GM12878 (cell line): ENCODE measurements around the gene PHPT1. TPM values are rescaled to one million over a fixed set of nuclear protein-coding genes. Genes with fewer than 3 reads are reported as not detected.

Source experiments
- ATAC-seq: fragments of 200-7000 bp; cut with Tn5 transposase; 3 replicates; pipeline ENCODE4 v1.9.1; 2020; ENCODE audit warnings: mild to moderate bottlenecking, moderate library complexity
- BruUV-seq: library from RNA; stranded (reverse); fragments of 400-500 nt; replicated peaks from 2 replicates; lab custom pipeline; 2021; lab: Mats Ljungman, UMichigan
- CTCF ChIA-PET: fragments of 300-600 bp; sonication (Branson Sonifier 250); formaldehyde crosslinking; extraction: SDS; loops from one replicate; lab custom pipeline; 2021; ENCODE audit warnings: inconsistent platforms; lab: Yijun Ruan, JAX
- POLR2A ChIA-PET: fragments of 350-600 bp; formaldehyde crosslinking; extraction: SDS; loops from one replicate; lab custom pipeline; 2021; ENCODE audit warnings: inconsistent platforms; lab: Charles Lee
- RAD21 ChIA-PET: fragments of 300-600 bp; sonication (Branson Sonifier 250); formaldehyde crosslinking; loops from one replicate; lab custom pipeline; 2023; ENCODE audit warnings: antibody characterized with exemption; ENCODE audit not compliant: unreplicated experiment; lab: Charles Lee
- SMC1A ChIA-PET: fragments of 300-600 bp; sonication (Branson Sonifier 250); formaldehyde crosslinking; loops from one replicate; lab custom pipeline; 2023; ENCODE audit not compliant: unreplicated experiment, uncharacterized antibody; lab: Charles Lee
- DNase-seq: peaks from one replicate; pipeline ENCODE4 v3.0.0-alpha.2; 2011; ENCODE audit warnings: low read depth, low spot score
- FAIRE-seq: peaks from 3 replicates; lab custom pipeline; 2011; peaks lifted over from hg19 to GRCh38; lab: Jason Lieb, UNC
- H2AFZ ChIP-seq: 2 replicates; pipeline ENCODE4 v1.6.0; 2011; ENCODE audit warnings: low read depth, low read length, control low read depth; ENCODE audit not compliant: control insufficient read depth
- H3K27ac ChIP-seq: 2 replicates; pipeline ENCODE4 v1.5.1; 2011; ENCODE audit warnings: control low read depth; ENCODE audit not compliant: control insufficient read depth, insufficient read depth
- H3K27me3 ChIP-seq, 2 experiments: replicated peaks in 1 of 2; 2 replicates each; pipeline versions ENCODE4 v1.6.0 to v1.6.1; 2011; ENCODE audit warnings: low read length in 1 of 2; ENCODE audit not compliant: control insufficient read depth in 2 of 2, insufficient read depth in 2 of 2
- H3K36me3 ChIP-seq, 2 experiments: 2 replicates each; pipeline ENCODE4 v1.5.1; 2011; ENCODE audit warnings: low read length in 1 of 2; ENCODE audit not compliant: control insufficient read depth in 2 of 2, insufficient read depth in 2 of 2
- H3K4me1 ChIP-seq: 2 replicates; pipeline ENCODE4 v1.6.1; 2011; ENCODE audit warnings: mild to moderate bottlenecking, low read length, moderate library complexity, mixed read lengths; ENCODE audit not compliant: control insufficient read depth, insufficient read depth
- H3K4me2 ChIP-seq: 2 replicates; pipeline ENCODE4 v1.6.0; 2011; ENCODE audit warnings: control low read depth; ENCODE audit not compliant: control insufficient read depth, insufficient read depth
- H3K4me3 ChIP-seq: fragments of 200-600 bp; sonication (generic); 2 replicates; pipeline ENCODE4 v1.5.1; 2016
- H3K79me2 ChIP-seq: 2 replicates; pipeline ENCODE4 v1.6.0; 2011; ENCODE audit warnings: low read length; ENCODE audit not compliant: control insufficient read depth, insufficient read depth
- H3K9ac ChIP-seq: 2 replicates; pipeline ENCODE4 v1.8.0; 2011; ENCODE audit warnings: low read length, control low read depth, mixed read lengths; ENCODE audit not compliant: control insufficient read depth, insufficient read depth
- H3K9me3 ChIP-seq: replicated peaks from 3 replicates; pipeline ENCODE4 v1.5.1; 2011; ENCODE audit warnings: mild to moderate bottlenecking, low read length; ENCODE audit not compliant: control insufficient read depth, insufficient read depth
- H4K20me1 ChIP-seq: 2 replicates; pipeline ENCODE4 v1.6.0; 2011; ENCODE audit not compliant: control insufficient read depth, insufficient read depth
- BMI1 ChIP-seq: fragments of 450-650 bp; IDR thresholded peaks from 2 replicates; pipeline ENCODE4 v1.6.1; 2016; ENCODE audit warnings: mild to moderate bottlenecking, moderate library complexity, borderline replicate concordance
- ESRRA ChIP-seq: IDR thresholded peaks from 2 replicates; pipeline ENCODE4 v1.6.1; 2012; ENCODE audit warnings: mild to moderate bottlenecking, low read length, improper control_type of control experiment
- ETV6 ChIP-seq, 2 experiments: fragments of 450-650 bp in 1 of 2; IDR thresholded peaks in 1 of 2; conservative IDR thresholded peaks in 1 of 2; 2 replicates each; pipeline ENCODE4 v1.6.1; 2014; ENCODE audit warnings: antibody characterized with exemption in 1 of 2, borderline replicate concordance in 1 of 2, low read depth in 1 of 2, mild to moderate bottlenecking in 1 of 2, moderate library complexity in 1 of 2
- EZH2 ChIP-seq: IDR thresholded peaks from 2 replicates; pipeline ENCODE4 v1.6.1; 2012; ENCODE audit warnings: low read depth, mild to moderate bottlenecking, control low read depth, inconsistent platforms, low read length, borderline replicate concordance; ENCODE audit not compliant: control insufficient read depth
- IKZF1 ChIP-seq: fragments of 450-650 bp; conservative IDR thresholded peaks from 2 replicates; pipeline ENCODE4 v1.6.1; 2017; ENCODE audit warnings: antibody characterized with exemption, mild to moderate bottlenecking
- MTA3 ChIP-seq: IDR thresholded peaks from 2 replicates; pipeline ENCODE4 v1.6.1; 2012; ENCODE audit warnings: low read length, inconsistent platforms, borderline replicate concordance
- NR2F1 ChIP-seq: fragments of 450-650 bp; conservative IDR thresholded peaks from 2 replicates; pipeline ENCODE4 v1.6.1; 2017; ENCODE audit warnings: mild to moderate bottlenecking
- POLR2AphosphoS2 ChIP-seq: IDR thresholded peaks from 2 replicates; pipeline ENCODE4 v1.6.1; 2011; ENCODE audit warnings: low read depth, mild to moderate bottlenecking, low read length, improper control_type of control experiment, moderate library complexity
- RBBP5 ChIP-seq: fragments of 200-600 bp; sonication (generic); conservative IDR thresholded peaks from 2 replicates; pipeline ENCODE4 v1.6.1; 2016
- SREBF2 ChIP-seq: IDR thresholded peaks from 2 replicates; pipeline ENCODE4 v1.6.1; 2012; ENCODE audit warnings: mild to moderate bottlenecking, low read length
- TAF1 ChIP-seq: IDR thresholded peaks from 2 replicates; pipeline ENCODE4 v1.6.1; 2011; ENCODE audit warnings: mild to moderate bottlenecking, low read depth, low read length, borderline replicate concordance
- TBL1XR1 ChIP-seq: IDR thresholded peaks from 2 replicates; pipeline ENCODE4 v1.6.1; 2012; ENCODE audit warnings: low read depth, low read length, improper control_type of control experiment
- YBX1 ChIP-seq: fragments of 450-650 bp; IDR thresholded peaks from 2 replicates; pipeline ENCODE4 v1.6.1; 2016; ENCODE audit warnings: antibody characterized with exemption
- ZNF217 ChIP-seq: fragments of 450-650 bp; IDR thresholded peaks from 2 replicates; pipeline ENCODE4 v1.6.1; 2017; ENCODE audit warnings: antibody characterized with exemption, mild to moderate bottlenecking
- ZSCAN29 ChIP-seq: fragments of 450-650 bp; IDR thresholded peaks from 2 replicates; pipeline ENCODE4 v1.6.1; 2017; ENCODE audit warnings: mild to moderate bottlenecking, moderate library complexity
- ZZZ3 ChIP-seq: IDR thresholded peaks from 2 replicates; pipeline ENCODE4 v1.6.1; 2011; ENCODE audit warnings: low read depth; ENCODE audit not compliant: control insufficient read depth, insufficient read length
- WGBS: methylation state at CpG from one replicate; pipeline ENCODE4 v1.1.6; 2016; ENCODE audit warnings: low lambda C conversion rate; ENCODE audit not compliant: insufficient replicate concordance, insufficient coverage; ENCODE audit errors: missing lambda C conversion rate; 5-methylcytosine and 5-hydroxymethylcytosine counted together
- in situ Hi-C: fragments of 300-500 bp; cut with MboI; formaldehyde crosslinking; loops from 9 replicates; pipeline ENCODE4 v1.14.3; 2018; ENCODE audit warnings: mixed read lengths
- intact Hi-C: fragments of 100-400 bp; cut with micrococcal nuclease; formaldehyde crosslinking; loops from one replicate; pipeline ENCODE4 v1.14.2; 2022; ENCODE audit not compliant: unreplicated experiment
- microRNA-seq: library from miRNA; unstranded; fragments of <30 nt; microRNA quantifications from one replicate; pipeline ENCODE4, GENCODE V29; 2018
- polyA plus RNA-seq, 11 experiments: library from polyadenylated mRNA; depleted of rRNA in 4 of 11; unstranded in 6 of 11; stranded (reverse) in 5 of 11; fragments of >200 nt; fragmentation: Nextera tagmentation in 4 of 11; fragmentation: Illumina TruSeq in 1 of 11; extraction: Ambion mirVana in 4 of 11; extraction: Trizol in 1 of 11; gene quantifications; 1 replicate in 1 of 11; 2 replicates in 10 of 11; pipeline versions ENCODE4 v1.2.1 to v1.2.3, GENCODE V29; 2011 to 2016; ENCODE audit warnings: inconsistent platforms in 2 of 11, missing spikeins in 2 of 11, low read depth in 1 of 11
- small RNA-seq: library from RNA; depleted of rRNA; stranded (forward); fragments of <200 nt; gene quantifications from one replicate; pipeline ENCODE3, GENCODE V24; 2014
- total RNA-seq, 4 experiments: library from RNA; depleted of rRNA in 3 of 4; stranded (reverse); fragments of >200 nt in 3 of 4; fragmentation: Illumina TruSeq in 1 of 4; extraction: Trizol in 1 of 4; gene quantifications; 2 replicates each; pipeline versions ENCODE4 v1.2.1 to v1.2.3, GENCODE V29; 2013 to 2021
- TF ChIP-seq, protein P1 (sequence below): IDR thresholded peaks from 2 replicates; pipeline ENCODE4 v1.6.1; 2012; ENCODE audit warnings: low read depth, low read length, improper control_type of control experiment

The PHPT1 gene
- total and polyA plus RNA-seq, 10 of the 15 experiments (the other 5 are each of a cell fraction or from before 2014, with no cell fraction given): 56.2 to 323 (median 140) TPM

DNA sequence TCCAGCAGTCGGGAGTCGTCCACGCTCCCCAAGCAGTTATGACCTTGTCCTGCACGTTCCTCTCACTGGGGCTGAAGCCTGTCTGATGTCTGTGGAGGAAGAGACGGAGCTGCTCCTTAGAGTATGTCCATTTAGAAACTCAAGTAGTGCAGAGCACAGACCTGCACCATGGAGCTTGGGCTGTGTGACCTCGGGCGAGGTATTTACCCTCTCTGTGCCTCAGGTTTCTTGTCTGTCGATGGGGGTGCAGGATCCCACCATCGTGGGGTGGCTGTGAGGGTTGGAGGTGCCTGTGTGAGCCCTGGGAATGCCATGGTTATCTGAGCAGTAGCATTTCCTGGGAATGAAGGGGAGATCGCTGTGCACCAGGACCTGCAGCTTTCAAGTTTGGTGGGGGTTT lies 51.3 kb downstream of the PHPT1 start:
- no peak for TF ChIP-seq IKZF1
- no peak for TF ChIP-seq TBL1XR1
- TF ChIP-seq ZSCAN29: no peak
- TF ChIP-seq BMI1: no peak
- no peak for TF ChIP-seq TAF1
- no peak for TF ChIP-seq RBBP5
- no peak for TF ChIP-seq ESRRA
- TF ChIP-seq POLR2AphosphoS2: no peak
- no peak for TF ChIP-seq ZZZ3
- no peak for TF ChIP-seq MTA3
- TF ChIP-seq EZH2: no peak
- no peak for TF ChIP-seq SREBF2
- TF ChIP-seq, protein P1, sequence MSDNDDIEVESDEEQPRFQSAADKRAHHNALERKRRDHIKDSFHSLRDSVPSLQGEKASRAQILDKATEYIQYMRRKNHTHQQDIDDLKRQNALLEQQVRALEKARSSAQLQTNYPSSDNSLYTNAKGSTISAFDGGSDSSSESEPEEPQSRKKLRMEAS: no peak
- TF ChIP-seq NR2F1: no peak
- TF ChIP-seq ZNF217: no peak
- TF ChIP-seq ETV6 (conservative IDR thresholded peaks at IDR 0.05 in 1 of 2, IDR thresholded peaks at IDR 0.05 in 1 of 2; ENCODE audit: borderline replicate concordance in 1 of 2, low read depth in 1 of 2): no peak
- TF ChIP-seq YBX1: no peak
- TF ChIP-seq, all 136 proteins: peak for 0
- H4K20me1 ChIP-seq: no peaks in the 10 kb centered on the region
- RAD21 ChIA-PET: interaction anchor here (3.5 kb wide), 1 partner anchor 57 kb away, joined by 16 read pairs; the partner anchor contains the start of gene AJM1
- POLR2A ChIA-PET: interaction anchor here (0.5 to 3.4 kb wide), 4 partner anchors 8 to 30 kb away, joined by 3 to 41 read pairs (median 6); no protein-coding TSS in a partner anchor
- no TSS peak for BruUV-seq
- peaks cover 26 to 30% of the 10 kb centered on the region in 2 experiments for H3K36me3 ChIP-seq
- CTCF ChIA-PET: interaction anchor here (0.8 to 3.1 kb wide), 5 partner anchors 13 to 135 kb away, joined by 4 to 16 read pairs (median 4); partner anchors contain the start of gene TRAF2
- H3K9me3 ChIP-seq: peaks cover 5% of the 10 kb centered on the region; the same call in 2 of the 3 replicates
- peaks cover 49% of the 10 kb centered on the region for H3K79me2 ChIP-seq
- H3K9ac ChIP-seq: no peak overlapping the region
- intact Hi-C loops (no loop called here), in situ Hi-C loops (no loop called here)
- SMC1A ChIA-PET: interaction anchor here (7.5 kb wide), 1 partner anchor 16 kb away, joined by 70 read pairs; the partner anchor contains the start of gene TRAF2
- H3K4me2 ChIP-seq: 0 out of 2 replicates have a peak overlapping the region, but pooled peaks have one; percentile 14
- no peaks in the 10 kb centered on the region for H3K27me3 ChIP-seq
- ATAC-seq: no peak
- FAIRE-seq: no peak
- peaks cover 65% of the 10 kb centered on the region for H3K4me1 ChIP-seq
- H2AFZ ChIP-seq: no peak overlapping the region
- no peak for DNase-seq
- WGBS: 91% methylated on average over 10 of the region's 10 CpGs
- peak overlapping the region; percentile 99; the same call in 1 of the 2 replicates for H3K27ac ChIP-seq
- H3K4me3 ChIP-seq: no peak overlapping the region

Small RNAs within 50 kb of the gene (microRNA-seq; reads per million reads assigned to microRNA genes)
- not detected for gene MIR4292
- 22.2 reads per million, percentile 57 among the genes with 10 or more reads in this experiment for gene MIR4479

Small RNAs within 50 kb of the gene (small RNA-seq; reads per million reads assigned to genes)
- not detected for gene AL355987.2
- not detected for gene MIR4292
- 1.1 reads per million, percentile 34 among the genes with 10 or more reads in this experiment for gene MIR4479

Other genes starting within 250 kb of the PHPT1 start
Only the 7 nearest of the 28 such genes appear.
- gene TMEM141, start 58.1 kb upstream of the PHPT1 start, total RNA-seq (2014; rRNA removed): 42.5 and 43.1 TPM in 2 replicates
- 27.4 and 29.2 TPM in 2 replicates for gene TMEM141, start 58.1 kb upstream of the PHPT1 start, total RNA-seq (2014; rRNA removed; fragmentation: Illumina TruSeq; extraction: Trizol)
- 31.1 and 36.1 TPM in 2 replicates for gene TMEM141, start 58.1 kb upstream of the PHPT1 start, total RNA-seq (2021)
- 11.0 and 20.2 TPM in 2 replicates for gene TMEM141, start 58.1 kb upstream of the PHPT1 start, polyA plus RNA-seq (2011; rRNA removed)
- gene TMEM141, start 58.1 kb upstream of the PHPT1 start, polyA plus RNA-seq (2014; fragmentation: Illumina TruSeq; extraction: Trizol): 15.2 and 38.1 TPM in 2 replicates
- gene TMEM141, start 58.1 kb upstream of the PHPT1 start, polyA plus RNA-seq (2014; fragmentation: Nextera tagmentation; extraction: Ambion mirVana): 10 to 100 TPM in 1 of 2 experiments, 1 to 10 TPM in 1; 7.8 to 13.3 TPM
- 37.7 and 43.5 TPM in 2 replicates for gene TMEM141, start 58.1 kb upstream of the PHPT1 start, polyA plus RNA-seq (2014; rRNA removed)
- 10 to 100 TPM; 46.7 to 48.6 TPM for gene TMEM141, start 58.1 kb upstream of the PHPT1 start, polyA plus RNA-seq (2016; fragmentation: Nextera tagmentation; extraction: Ambion mirVana)
- gene CCDC183, start 53.1 kb upstream of the PHPT1 start, total RNA-seq (2014; rRNA removed): not detected in 2 replicates
- gene CCDC183, start 53.1 kb upstream of the PHPT1 start, total RNA-seq (2014; rRNA removed; fragmentation: Illumina TruSeq; extraction: Trizol): not detected in 2 replicates
- gene CCDC183, start 53.1 kb upstream of the PHPT1 start, total RNA-seq (2021): 0.27 TPM in 1 of 2 replicates, not detected in the other
- 0.26 and 0.43 TPM in 2 replicates for gene CCDC183, start 53.1 kb upstream of the PHPT1 start, polyA plus RNA-seq (2011; rRNA removed)
- 0.04 TPM in 1 of 2 replicates, not detected in the other for gene CCDC183, start 53.1 kb upstream of the PHPT1 start, polyA plus RNA-seq (2014; fragmentation: Illumina TruSeq; extraction: Trizol)
- not detected for gene CCDC183, start 53.1 kb upstream of the PHPT1 start, polyA plus RNA-seq (2014; fragmentation: Nextera tagmentation; extraction: Ambion mirVana)
- gene CCDC183, start 53.1 kb upstream of the PHPT1 start, polyA plus RNA-seq (2014; rRNA removed): 0.25 and 0.60 TPM in 2 replicates
- 1 to 10 TPM in 1 of 2 experiments, under 1 TPM in 1; 0.55 to 1.2 TPM for gene CCDC183, start 53.1 kb upstream of the PHPT1 start, polyA plus RNA-seq (2016; fragmentation: Nextera tagmentation; extraction: Ambion mirVana)
- 75.9 and 88.4 TPM in 2 replicates for gene RABL6, start 41.5 kb upstream of the PHPT1 start, total RNA-seq (2014; rRNA removed)
- 38.7 and 44.4 TPM in 2 replicates for gene RABL6, start 41.5 kb upstream of the PHPT1 start, total RNA-seq (2014; rRNA removed; fragmentation: Illumina TruSeq; extraction: Trizol)
- gene RABL6, start 41.5 kb upstream of the PHPT1 start, total RNA-seq (2021): 125 and 134 TPM in 2 replicates
- 25.5 and 45.8 TPM in 2 replicates for gene RABL6, start 41.5 kb upstream of the PHPT1 start, polyA plus RNA-seq (2011; rRNA removed)
- 21.6 and 38.4 TPM in 2 replicates for gene RABL6, start 41.5 kb upstream of the PHPT1 start, polyA plus RNA-seq (2014; fragmentation: Illumina TruSeq; extraction: Trizol)
- 1 to 10 TPM; 1.4 to 5.4 TPM for gene RABL6, start 41.5 kb upstream of the PHPT1 start, polyA plus RNA-seq (2014; fragmentation: Nextera tagmentation; extraction: Ambion mirVana)
- gene RABL6, start 41.5 kb upstream of the PHPT1 start, polyA plus RNA-seq (2014; rRNA removed): 84.7 and 92.1 TPM in 2 replicates
- 10 to 100 TPM; 16.4 to 41.0 TPM for gene RABL6, start 41.5 kb upstream of the PHPT1 start, polyA plus RNA-seq (2016; fragmentation: Nextera tagmentation; extraction: Ambion mirVana)
- 0.98 and 1.2 TPM in 2 replicates for gene AJM1, start 6.9 kb upstream of the PHPT1 start, total RNA-seq (2014; rRNA removed)
- gene AJM1, start 6.9 kb upstream of the PHPT1 start, total RNA-seq (2014; rRNA removed; fragmentation: Illumina TruSeq; extraction: Trizol): 0.27 and 0.46 TPM in 2 replicates
- gene AJM1, start 6.9 kb upstream of the PHPT1 start, total RNA-seq (2021): 1.9 and 2.5 TPM in 2 replicates
- 0.55 and 1.2 TPM in 2 replicates for gene AJM1, start 6.9 kb upstream of the PHPT1 start, polyA plus RNA-seq (2011; rRNA removed)
- 0.06 TPM in 1 of 2 replicates, not detected in the other for gene AJM1, start 6.9 kb upstream of the PHPT1 start, polyA plus RNA-seq (2014; fragmentation: Illumina TruSeq; extraction: Trizol)
- gene AJM1, start 6.9 kb upstream of the PHPT1 start, polyA plus RNA-seq (2014; fragmentation: Nextera tagmentation; extraction: Ambion mirVana): not detected
- 1.6 and 2.7 TPM in 2 replicates for gene AJM1, start 6.9 kb upstream of the PHPT1 start, polyA plus RNA-seq (2014; rRNA removed)
- gene AJM1, start 6.9 kb upstream of the PHPT1 start, polyA plus RNA-seq (2016; fragmentation: Nextera tagmentation; extraction: Ambion mirVana): under 1 TPM; 0.54 to 0.82 TPM
- 2.9 and 4.5 TPM in 2 replicates for gene MAMDC4, start 2.9 kb downstream of the PHPT1 start, total RNA-seq (2014; rRNA removed)
- gene MAMDC4, start 2.9 kb downstream of the PHPT1 start, total RNA-seq (2014; rRNA removed; fragmentation: Illumina TruSeq; extraction: Trizol): 0.41 and 0.85 TPM in 2 replicates
- gene MAMDC4, start 2.9 kb downstream of the PHPT1 start, total RNA-seq (2021): 4.3 and 4.8 TPM in 2 replicates
- gene MAMDC4, start 2.9 kb downstream of the PHPT1 start, polyA plus RNA-seq (2011; rRNA removed): 1.1 and 2.4 TPM in 2 replicates
- 0.40 TPM in 1 of 2 replicates, not detected in the other for gene MAMDC4, start 2.9 kb downstream of the PHPT1 start, polyA plus RNA-seq (2014; fragmentation: Illumina TruSeq; extraction: Trizol)
- gene MAMDC4, start 2.9 kb downstream of the PHPT1 start, polyA plus RNA-seq (2014; fragmentation: Nextera tagmentation; extraction: Ambion mirVana): under 1 TPM in 1 of 2 experiments, not detected in 1; 0.22 TPM
- 5.7 and 8.2 TPM in 2 replicates for gene MAMDC4, start 2.9 kb downstream of the PHPT1 start, polyA plus RNA-seq (2014; rRNA removed)
- gene MAMDC4, start 2.9 kb downstream of the PHPT1 start, polyA plus RNA-seq (2016; fragmentation: Nextera tagmentation; extraction: Ambion mirVana): 1 to 10 TPM; 2.0 to 2.4 TPM
- gene EDF1, start 16.9 kb downstream of the PHPT1 start, total RNA-seq (2014; rRNA removed): 312 and 337 TPM in 2 replicates
- gene EDF1, start 16.9 kb downstream of the PHPT1 start, total RNA-seq (2014; rRNA removed; fragmentation: Illumina TruSeq; extraction: Trizol): 320 and 361 TPM in 2 replicates
- 319 and 330 TPM in 2 replicates for gene EDF1, start 16.9 kb downstream of the PHPT1 start, total RNA-seq (2021)
- 265 and 335 TPM in 2 replicates for gene EDF1, start 16.9 kb downstream of the PHPT1 start, polyA plus RNA-seq (2011; rRNA removed)
- gene EDF1, start 16.9 kb downstream of the PHPT1 start, polyA plus RNA-seq (2014; fragmentation: Illumina TruSeq; extraction: Trizol): 98.0 and 304 TPM in 2 replicates
- gene EDF1, start 16.9 kb downstream of the PHPT1 start, polyA plus RNA-seq (2014; fragmentation: Nextera tagmentation; extraction: Ambion mirVana): 100 to 1,000 TPM; 110 to 177 TPM
- 418 and 469 TPM in 2 replicates for gene EDF1, start 16.9 kb downstream of the PHPT1 start, polyA plus RNA-seq (2014; rRNA removed)
- gene EDF1, start 16.9 kb downstream of the PHPT1 start, polyA plus RNA-seq (2016; fragmentation: Nextera tagmentation; extraction: Ambion mirVana): 100 to 1,000 TPM; 508 to 533 TPM
- 15.8 and 16.8 TPM in 2 replicates for gene TRAF2, start 37.1 kb downstream of the PHPT1 start, total RNA-seq (2014; rRNA removed)
- gene TRAF2, start 37.1 kb downstream of the PHPT1 start, total RNA-seq (2014; rRNA removed; fragmentation: Illumina TruSeq; extraction: Trizol): 12.3 and 13.2 TPM in 2 replicates
- gene TRAF2, start 37.1 kb downstream of the PHPT1 start, total RNA-seq (2021): 31.0 and 33.5 TPM in 2 replicates
- gene TRAF2, start 37.1 kb downstream of the PHPT1 start, polyA plus RNA-seq (2011; rRNA removed): 10.5 and 21.6 TPM in 2 replicates
- gene TRAF2, start 37.1 kb downstream of the PHPT1 start, polyA plus RNA-seq (2014; fragmentation: Illumina TruSeq; extraction: Trizol): 1.9 and 10.0 TPM in 2 replicates
- gene TRAF2, start 37.1 kb downstream of the PHPT1 start, polyA plus RNA-seq (2014; fragmentation: Nextera tagmentation; extraction: Ambion mirVana): 1 to 10 TPM in 1 of 2 experiments, under 1 TPM in 1; 0.34 to 1.1 TPM
- 28.1 and 29.4 TPM in 2 replicates for gene TRAF2, start 37.1 kb downstream of the PHPT1 start, polyA plus RNA-seq (2014; rRNA removed)
- 10 to 100 TPM; 39.3 to 39.5 TPM for gene TRAF2, start 37.1 kb downstream of the PHPT1 start, polyA plus RNA-seq (2016; fragmentation: Nextera tagmentation; extraction: Ambion mirVana)